ENCODE measurements around the gene FHIP1B.

DNA sequence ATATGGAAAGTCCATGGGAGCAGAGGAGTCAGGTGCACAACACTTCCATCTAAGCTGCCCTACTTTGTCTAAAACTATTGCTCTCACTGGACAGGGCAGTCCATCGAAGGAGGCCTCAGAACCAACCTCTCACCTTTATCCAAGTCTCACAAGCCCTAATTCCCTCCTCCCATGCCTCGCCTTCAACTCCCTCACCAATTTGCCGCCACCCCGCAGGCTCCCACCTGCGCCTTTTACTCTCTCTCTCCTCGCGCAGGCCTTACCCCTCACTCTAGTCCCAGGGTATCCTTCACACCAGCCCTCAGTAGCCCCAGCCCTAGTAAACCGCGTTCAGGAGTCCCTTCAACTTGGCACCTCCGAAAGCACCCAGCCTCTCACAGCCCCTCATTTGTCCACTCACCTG, 451 bp downstream of the FHIP1B start:
- TF ChIP-seq POLR2A (IDR thresholded peaks at IDR 0.05; ENCODE audit: low read depth, low read length) (no peak), CEBPB (IDR thresholded peaks at IDR 0.05; ENCODE audit: low read depth, low read length) (no peak), MAFK (IDR thresholded peaks at IDR 0.05; ENCODE audit: low read depth, low read length) (no peak), BHLHE40 (IDR thresholded peaks at IDR 0.05; ENCODE audit: low read depth, low read length) (no peak), RCOR1 (IDR thresholded peaks at IDR 0.05; ENCODE audit: insufficient replicate concordance, low read length) (no peak), RAD21 (IDR thresholded peaks at IDR 0.05; ENCODE audit: low read length) (no peak), MAZ (IDR thresholded peaks at IDR 0.05; ENCODE audit: borderline replicate concordance, low read depth, low read length) (no peak), MXI1 (IDR thresholded peaks at IDR 0.05; ENCODE audit: borderline replicate concordance, low read depth, low read length) (no peak), FOS (IDR thresholded peaks at IDR 0.05; ENCODE audit: low read depth, low read length) (no peak)
- TF ChIP-seq, protein P1, sequence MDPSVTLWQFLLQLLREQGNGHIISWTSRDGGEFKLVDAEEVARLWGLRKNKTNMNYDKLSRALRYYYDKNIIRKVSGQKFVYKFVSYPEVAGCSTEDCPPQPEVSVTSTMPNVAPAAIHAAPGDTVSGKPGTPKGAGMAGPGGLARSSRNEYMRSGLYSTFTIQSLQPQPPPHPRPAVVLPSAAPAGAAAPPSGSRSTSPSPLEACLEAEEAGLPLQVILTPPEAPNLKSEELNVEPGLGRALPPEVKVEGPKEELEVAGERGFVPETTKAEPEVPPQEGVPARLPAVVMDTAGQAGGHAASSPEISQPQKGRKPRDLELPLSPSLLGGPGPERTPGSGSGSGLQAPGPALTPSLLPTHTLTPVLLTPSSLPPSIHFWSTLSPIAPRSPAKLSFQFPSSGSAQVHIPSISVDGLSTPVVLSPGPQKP (IDR thresholded peaks at IDR 0.05; ENCODE audit: borderline replicate concordance, low read depth, low read length) = no peak
- TF ChIP-seq, protein P2, sequence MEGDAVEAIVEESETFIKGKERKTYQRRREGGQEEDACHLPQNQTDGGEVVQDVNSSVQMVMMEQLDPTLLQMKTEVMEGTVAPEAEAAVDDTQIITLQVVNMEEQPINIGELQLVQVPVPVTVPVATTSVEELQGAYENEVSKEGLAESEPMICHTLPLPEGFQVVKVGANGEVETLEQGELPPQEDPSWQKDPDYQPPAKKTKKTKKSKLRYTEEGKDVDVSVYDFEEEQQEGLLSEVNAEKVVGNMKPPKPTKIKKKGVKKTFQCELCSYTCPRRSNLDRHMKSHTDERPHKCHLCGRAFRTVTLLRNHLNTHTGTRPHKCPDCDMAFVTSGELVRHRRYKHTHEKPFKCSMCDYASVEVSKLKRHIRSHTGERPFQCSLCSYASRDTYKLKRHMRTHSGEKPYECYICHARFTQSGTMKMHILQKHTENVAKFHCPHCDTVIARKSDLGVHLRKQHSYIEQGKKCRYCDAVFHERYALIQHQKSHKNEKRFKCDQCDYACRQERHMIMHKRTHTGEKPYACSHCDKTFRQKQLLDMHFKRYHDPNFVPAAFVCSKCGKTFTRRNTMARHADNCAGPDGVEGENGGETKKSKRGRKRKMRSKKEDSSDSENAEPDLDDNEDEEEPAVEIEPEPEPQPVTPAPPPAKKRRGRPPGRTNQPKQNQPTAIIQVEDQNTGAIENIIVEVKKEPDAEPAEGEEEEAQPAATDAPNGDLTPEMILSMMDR (conservative IDR thresholded peaks at IDR 0.05; ENCODE audit: low read depth, low read length) = no peak

Data from IMR-90 (cell line).